Nephron progenitor cell (in vitro differentiated cells): ENCODE results near the gene RNF144A.
A peak's percentile ranks its signal among the peaks of the same experiment; 100 is the strongest.

Experiments used
- DNase-seq: peaks from one replicate; pipeline ENCODE4 v3.0.0; 2021
- H3K27ac Mint-ChIP-seq: 2 replicates; pipeline ENCODE4 v1.8.0; 2021; ENCODE audit warnings: mild to moderate bottlenecking, moderate library complexity, mixed read lengths
- H3K27me3 Mint-ChIP-seq: 2 replicates; pipeline ENCODE4 v1.8.0; 2021; ENCODE audit warnings: mild to moderate bottlenecking, low read depth, mixed read lengths; ENCODE audit not compliant: poor library complexity
- H3K36me3 Mint-ChIP-seq: 2 replicates; pipeline ENCODE4 v1.8.0; 2021; ENCODE audit warnings: low read depth, mixed read lengths
- H3K4me1 Mint-ChIP-seq: 2 replicates; pipeline ENCODE4 v1.8.0; 2021; ENCODE audit warnings: mixed read lengths
- H3K4me3 Mint-ChIP-seq: 2 replicates; pipeline ENCODE4 v1.8.0; 2021; ENCODE audit warnings: mild to moderate bottlenecking, moderate library complexity, mixed read lengths
- H3K9me3 Mint-ChIP-seq: 2 replicates; pipeline ENCODE4 v1.8.0; 2021; ENCODE audit warnings: mild to moderate bottlenecking, moderate library complexity, mixed read lengths
- CTCF ChIP-seq: fragments of 200-600 bp; sonication (generic); IDR thresholded peaks from 2 replicates; pipeline ENCODE4 v1.5.0; 2021; ENCODE audit warnings: antibody characterized with exemption

Gene RNF144A

GRCh38 chr2:7084601-7085000 lies 167.4 kb downstream of the RNF144A start:
- H3K4me1 Mint-ChIP-seq = no peaks in the 10 kb centered on the region
- H3K36me3 Mint-ChIP-seq = peaks cover 7% of the 10 kb centered on the region
- no peak for DNase-seq
- TF ChIP-seq CTCF = no peak
- H3K27ac Mint-ChIP-seq = no peak overlapping the region
- H3K27me3 Mint-ChIP-seq = peaks cover 6% of the 10 kb centered on the region
- peaks cover 26% of the 10 kb centered on the region for H3K9me3 Mint-ChIP-seq
- no peak overlapping the region for H3K4me3 Mint-ChIP-seq

- Mint-ChIP-seq H3K27ac (no peak overlapping the region), H3K36me3 (peaks cover 2% of the 10 kb centered on the region), H3K4me3 (no peak overlapping the region), H3K4me1 (peaks cover 29% of the 10 kb centered on the region), H3K27me3 (peaks cover 6% of the 10 kb centered on the region), H3K9me3 (peaks cover 15% of the 10 kb centered on the region)
- no peak for DNase-seq
- TF ChIP-seq CTCF = no peak
Observed at GRCh38 chr2:7089284-7089683, 172.1 kb downstream of the RNF144A start.

GRCh38 chr2:7089898-7090510 lies 172.8 kb downstream of the RNF144A start:
- Mint-ChIP-seq H3K4me3 (no peak overlapping the region), H3K36me3 (no peaks in the 10 kb centered on the region), H3K27ac (no peak overlapping the region), H3K9me3 (peaks cover 8% of the 10 kb centered on the region), H3K27me3 (peaks cover 6% of the 10 kb centered on the region), H3K4me1 (peaks cover 36% of the 10 kb centered on the region)
- no peak for DNase-seq
- TF ChIP-seq CTCF = no peak

GRCh38 chr2:7093376-7093775 lies 176.2 kb downstream of the RNF144A start:
- Mint-ChIP-seq H3K9me3 (no peaks in the 10 kb centered on the region), H3K27me3 (peaks cover 6% of the 10 kb centered on the region), H3K4me1 (peaks cover 53% of the 10 kb centered on the region), H3K27ac (peak overlapping the region; percentile 97), H3K4me3 (peak overlapping the region; percentile 68), H3K36me3 (no peaks in the 10 kb centered on the region)
- no peak for TF ChIP-seq CTCF
- DNase-seq = no peak
